Uterus (tissue), 4 donors: ENCODE results near the gene ETV4. TPM values are rescaled to one million over a fixed set of nuclear protein-coding genes. Genes with fewer than 3 reads are reported as not detected.

Experiments
- DNase-seq, 2 donors: peaks; one replicate each; pipeline ENCODE4 v3.0.0-alpha.2; 2019 to 2020
- H3K27ac ChIP-seq, 2 donors: fragments of 200-600 bp; sonication (generic); 1 replicate in 1 of 2; 2 replicates in 1 of 2; pipeline ENCODE4 v1.5.1; 2016 to 2018
- H3K27me3 ChIP-seq, 2 donors: fragments of 200-600 bp; sonication (generic); one replicate each; pipeline ENCODE4 v1.5.1; 2018 to 2019; ENCODE audit warnings: control low read depth in 1 of 2
- H3K36me3 ChIP-seq, 2 donors: fragments of 200-600 bp; sonication (generic); one replicate each; pipeline ENCODE4 v1.5.1; 2019; ENCODE audit warnings: control low read depth in 1 of 2
- H3K4me1 ChIP-seq, 2 donors: fragments of 200-600 bp; sonication (generic); one replicate each; pipeline ENCODE4 v1.5.1; 2018 to 2019; ENCODE audit warnings: control low read depth in 1 of 2
- H3K4me3 ChIP-seq, 2 donors: fragments of 200-600 bp; sonication (generic); 1 replicate in 1 of 2; 2 replicates in 1 of 2; pipeline ENCODE4 v1.5.1; 2018 to 2019; ENCODE audit warnings: mild to moderate bottlenecking in 1 of 2
- H3K9me3 ChIP-seq, 2 donors: fragments of 200-600 bp; sonication (generic); one replicate each; pipeline ENCODE4 v1.5.1; 2019; ENCODE audit warnings: control low read depth in 1 of 2
- CTCF ChIP-seq, 4 experiments: fragments of 200-600 bp in 2 of 4; fragments of 450-650 bp in 2 of 4; sonication (generic) in 2 of 4; IDR thresholded peaks; one replicate each; pipeline ENCODE4 v1.5.1; 2016 to 2019; ENCODE audit warnings: antibody characterized with exemption in 4 of 4, mild to moderate bottlenecking in 2 of 4, moderate library complexity in 1 of 4
- POLR2A ChIP-seq, 2 donors: fragments of 450-650 bp; IDR thresholded peaks; one replicate each; pipeline ENCODE4 v1.6.1; 2016; ENCODE audit warnings: antibody characterized with exemption in 2 of 2, mild to moderate bottlenecking in 1 of 2, moderate library complexity in 1 of 2
- intact Hi-C: fragments of 100-400 bp; cut with DNase I; formaldehyde crosslinking; loops from one replicate; pipeline ENCODE4 v1.15.1; 2023; ENCODE audit warnings: low total_unique reads
- total RNA-seq, 4 donors: library from RNA; depleted of rRNA in 3 of 4; stranded (reverse); fragments of >200 nt in 3 of 4; gene quantifications; one replicate each; pipeline versions ENCODE4 v1.1.0 to v1.2.4, GENCODE V29; 2014 to 2023
- donor health status: DM: yes; HTN: yes; CAD: no.

ETV4 gene
- total RNA-seq, 4 donors from 2014 or later = 0.51 to 2.8 (median 2.1) TPM; not detected in 1

- Histone ChIP-seq H3K27ac (no peak overlapping the region), H3K4me3 (no peak overlapping the region), H3K9me3 (no peaks in the 10 kb centered on the region), H3K27me3 (no peaks in the 10 kb centered on the region), H3K4me1 (peaks cover 0 to 4% of the 10 kb centered on the region in 2 donors), H3K36me3 (no peaks in the 10 kb centered on the region)
- intact Hi-C loops = no loop called here
- no peak for TF ChIP-seq POLR2A (IDR thresholded peaks at IDR 0.05)
- DNase-seq = no peak
These were observed 35.5 kb upstream of the ETV4 start for GRCh38 chr17:43581613-43582012.

GRCh38 chr17:43581130-43581529, 35.0 kb upstream of the ETV4 start:
- TF ChIP-seq POLR2A (IDR thresholded peaks at IDR 0.05) = no peak
- no peak for TF ChIP-seq CTCF (IDR thresholded peaks at IDR 0.05)
- H3K4me1 ChIP-seq = peaks cover 0 to 4% of the 10 kb centered on the region in 2 donors
- no peaks in the 10 kb centered on the region for H3K36me3 ChIP-seq
- H3K27me3 ChIP-seq = no peaks in the 10 kb centered on the region
- H3K4me3 ChIP-seq = no peak overlapping the region
- no peaks in the 10 kb centered on the region for H3K9me3 ChIP-seq
- intact Hi-C loops = no loop called here
- no peak for DNase-seq
- no peak overlapping the region for H3K27ac ChIP-seq

GRCh38 chr17:43579566-43580140, 33.5 kb upstream of the ETV4 start:
- intact Hi-C loops = loop anchor here (10.0 kb wide), 1 partner anchor 175 kb away; the partner anchor contains the start of gene SOST
- H3K27ac ChIP-seq = no peak overlapping the region
- no peak for DNase-seq

GRCh38 chr17:43578699-43579565, 32.8 kb upstream of the ETV4 start:
- no peak overlapping the region for H3K4me3 ChIP-seq
- no peak for DNase-seq
- no peak for TF ChIP-seq CTCF (IDR thresholded peaks at IDR 0.05)
- no peaks in the 10 kb centered on the region for H3K9me3 ChIP-seq
- no peaks in the 10 kb centered on the region for H3K36me3 ChIP-seq
- intact Hi-C loops = loop anchor here (10.0 kb wide), 1 partner anchor 176 kb away; the partner anchor contains the start of gene SOST
- H3K4me1 ChIP-seq = peaks cover 0 to 4% of the 10 kb centered on the region in 2 donors
- no peaks in the 10 kb centered on the region for H3K27me3 ChIP-seq
- H3K27ac ChIP-seq = no peak overlapping the region

More at GRCh38 chr17:43579566-43580140, 33.5 kb upstream of the ETV4 start:
- peaks cover 0 to 4% of the 10 kb centered on the region in 2 donors for H3K4me1 ChIP-seq
- no peak for TF ChIP-seq CTCF (IDR thresholded peaks at IDR 0.05)
- TF ChIP-seq POLR2A (IDR thresholded peaks at IDR 0.05) = no peak
- H3K9me3 ChIP-seq = no peaks in the 10 kb centered on the region
- no peaks in the 10 kb centered on the region for H3K27me3 ChIP-seq
- H3K36me3 ChIP-seq = no peaks in the 10 kb centered on the region
- H3K4me3 ChIP-seq = no peak overlapping the region

GRCh38 chr17:43578404-43578698, 32.2 kb upstream of the ETV4 start:
- intact Hi-C loops = loop anchor here (10.0 kb wide), 1 partner anchor 176 kb away; the partner anchor contains the start of gene SOST
- Histone ChIP-seq H3K9me3 (no peaks in the 10 kb centered on the region), H3K36me3 (no peaks in the 10 kb centered on the region), H3K27ac (no peak overlapping the region), H3K4me1 (peaks cover 0 to 4% of the 10 kb centered on the region in 2 donors), H3K4me3 (no peak overlapping the region), H3K27me3 (no peaks in the 10 kb centered on the region)
- DNase-seq = no peak
- TF ChIP-seq CTCF (IDR thresholded peaks at IDR 0.05) (no peak), POLR2A (IDR thresholded peaks at IDR 0.05) (no peak)
